HG03139 (cell line): Measurements from ENCODE around the gene NDN.

ENCODE experiments used
- ATAC-seq: cut with Tn5 transposase; IDR thresholded peaks from one replicate; pipeline ENCODE4 v1.9.1; 2021; ENCODE audit not compliant: unreplicated experiment

NDN gene

DNA sequence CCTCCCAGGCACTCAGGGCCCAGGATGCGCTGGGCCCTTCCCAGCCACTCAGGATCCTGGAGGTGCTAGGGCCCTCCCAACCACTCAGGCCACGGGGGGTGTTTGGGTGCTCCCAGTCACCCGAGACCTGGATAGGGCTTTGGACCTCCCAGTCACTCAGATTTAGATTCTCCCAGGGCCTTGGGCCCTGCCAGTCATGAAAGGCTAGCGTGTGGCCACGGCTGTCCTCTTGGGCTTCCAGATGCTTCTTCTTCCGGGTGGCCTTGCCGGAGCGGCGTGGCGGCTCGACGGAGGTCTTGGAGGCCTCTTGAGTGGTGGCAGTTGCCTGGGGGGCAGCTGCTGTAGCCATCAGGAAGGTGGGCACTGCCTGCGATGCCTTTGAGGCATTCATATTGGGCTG is 42.3 kb downstream of the NDN start:
- no peak for ATAC-seq

DNA sequence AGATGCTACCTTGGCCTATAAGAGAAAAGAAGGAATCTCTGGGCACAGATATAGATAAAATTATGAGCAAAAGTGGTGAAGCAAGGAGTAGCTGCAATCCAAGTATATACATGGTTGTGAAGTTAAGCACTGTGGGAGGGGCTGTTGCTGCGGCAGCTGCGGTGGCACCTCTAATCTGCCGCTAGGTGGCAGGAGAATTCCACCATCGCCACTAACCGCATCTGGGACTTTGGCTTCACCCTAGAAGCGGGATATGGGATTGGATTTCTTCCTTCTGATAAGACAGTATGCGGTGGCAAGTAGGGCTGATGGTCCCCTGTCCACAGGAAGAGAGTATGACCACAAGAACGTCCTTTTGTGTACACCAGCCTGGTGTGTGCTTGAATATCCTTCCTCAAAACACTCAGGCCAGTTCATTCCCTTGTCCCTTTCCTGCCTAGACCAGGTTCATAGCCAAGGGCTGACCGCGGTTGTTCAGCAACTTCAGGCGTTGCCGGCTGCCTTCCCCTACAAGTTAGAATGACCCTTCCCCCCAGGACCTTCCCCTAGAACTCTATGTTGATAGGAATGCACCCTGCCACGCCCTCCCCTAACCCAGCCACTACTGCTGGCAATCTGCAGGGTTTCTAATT is 44.6 kb downstream of the NDN start:
- no peak for ATAC-seq
